ENCODE measurements around the gene DAW1.

GRCh38 chr2:227908266-227909054, 37.0 kb downstream of the DAW1 start:
- TF ChIP-seq, protein P1, sequence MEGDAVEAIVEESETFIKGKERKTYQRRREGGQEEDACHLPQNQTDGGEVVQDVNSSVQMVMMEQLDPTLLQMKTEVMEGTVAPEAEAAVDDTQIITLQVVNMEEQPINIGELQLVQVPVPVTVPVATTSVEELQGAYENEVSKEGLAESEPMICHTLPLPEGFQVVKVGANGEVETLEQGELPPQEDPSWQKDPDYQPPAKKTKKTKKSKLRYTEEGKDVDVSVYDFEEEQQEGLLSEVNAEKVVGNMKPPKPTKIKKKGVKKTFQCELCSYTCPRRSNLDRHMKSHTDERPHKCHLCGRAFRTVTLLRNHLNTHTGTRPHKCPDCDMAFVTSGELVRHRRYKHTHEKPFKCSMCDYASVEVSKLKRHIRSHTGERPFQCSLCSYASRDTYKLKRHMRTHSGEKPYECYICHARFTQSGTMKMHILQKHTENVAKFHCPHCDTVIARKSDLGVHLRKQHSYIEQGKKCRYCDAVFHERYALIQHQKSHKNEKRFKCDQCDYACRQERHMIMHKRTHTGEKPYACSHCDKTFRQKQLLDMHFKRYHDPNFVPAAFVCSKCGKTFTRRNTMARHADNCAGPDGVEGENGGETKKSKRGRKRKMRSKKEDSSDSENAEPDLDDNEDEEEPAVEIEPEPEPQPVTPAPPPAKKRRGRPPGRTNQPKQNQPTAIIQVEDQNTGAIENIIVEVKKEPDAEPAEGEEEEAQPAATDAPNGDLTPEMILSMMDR (IDR thresholded peaks at IDR 0.05; ENCODE audit: insufficient read depth, low read length) = no peak
- TF ChIP-seq, protein P2, sequence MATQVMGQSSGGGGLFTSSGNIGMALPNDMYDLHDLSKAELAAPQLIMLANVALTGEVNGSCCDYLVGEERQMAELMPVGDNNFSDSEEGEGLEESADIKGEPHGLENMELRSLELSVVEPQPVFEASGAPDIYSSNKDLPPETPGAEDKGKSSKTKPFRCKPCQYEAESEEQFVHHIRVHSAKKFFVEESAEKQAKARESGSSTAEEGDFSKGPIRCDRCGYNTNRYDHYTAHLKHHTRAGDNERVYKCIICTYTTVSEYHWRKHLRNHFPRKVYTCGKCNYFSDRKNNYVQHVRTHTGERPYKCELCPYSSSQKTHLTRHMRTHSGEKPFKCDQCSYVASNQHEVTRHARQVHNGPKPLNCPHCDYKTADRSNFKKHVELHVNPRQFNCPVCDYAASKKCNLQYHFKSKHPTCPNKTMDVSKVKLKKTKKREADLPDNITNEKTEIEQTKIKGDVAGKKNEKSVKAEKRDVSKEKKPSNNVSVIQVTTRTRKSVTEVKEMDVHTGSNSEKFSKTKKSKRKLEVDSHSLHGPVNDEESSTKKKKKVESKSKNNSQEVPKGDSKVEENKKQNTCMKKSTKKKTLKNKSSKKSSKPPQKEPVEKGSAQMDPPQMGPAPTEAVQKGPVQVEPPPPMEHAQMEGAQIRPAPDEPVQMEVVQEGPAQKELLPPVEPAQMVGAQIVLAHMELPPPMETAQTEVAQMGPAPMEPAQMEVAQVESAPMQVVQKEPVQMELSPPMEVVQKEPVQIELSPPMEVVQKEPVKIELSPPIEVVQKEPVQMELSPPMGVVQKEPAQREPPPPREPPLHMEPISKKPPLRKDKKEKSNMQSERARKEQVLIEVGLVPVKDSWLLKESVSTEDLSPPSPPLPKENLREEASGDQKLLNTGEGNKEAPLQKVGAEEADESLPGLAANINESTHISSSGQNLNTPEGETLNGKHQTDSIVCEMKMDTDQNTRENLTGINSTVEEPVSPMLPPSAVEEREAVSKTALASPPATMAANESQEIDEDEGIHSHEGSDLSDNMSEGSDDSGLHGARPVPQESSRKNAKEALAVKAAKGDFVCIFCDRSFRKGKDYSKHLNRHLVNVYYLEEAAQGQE (IDR thresholded peaks at IDR 0.05; ENCODE audit: insufficient replicate concordance, low read depth) = no peak
- TF ChIP-seq POLR2AphosphoS5 (IDR thresholded peaks at IDR 0.05; ENCODE audit: low read depth) = no peak

Measured in HL-60 (cell line).